Motor neuron (in vitro differentiated cells): ENCODE measurements around the gene ATP5PB. TPM values are rescaled to one million over a fixed set of nuclear protein-coding genes. Genes with fewer than 3 reads are reported as not detected.

Source experiments
- ATAC-seq, 8 experiments: fragments of 200-7000 bp; cut with Tn5 transposase; replicated peaks in 6 of 8; 2 replicates each; pipeline ENCODE4 v1.8.0; 2021; ENCODE audit warnings: mild to moderate bottlenecking in 8 of 8, moderate library complexity in 8 of 8
- H3K27ac ChIP-seq, 2 donors: fragments of 250-450 bp; sonication (Bioruptor Pico); 2 replicates each; pipeline ENCODE4 v1.9.0; 2021; ENCODE audit warnings: antibody characterized with exemption in 2 of 2, mild to moderate bottlenecking in 2 of 2, moderate library complexity in 1 of 2
- H3K4me1 ChIP-seq, 2 donors: fragments of 250-450 bp; sonication (Bioruptor Pico); replicated peaks in 1 of 2; 2 replicates each; pipeline ENCODE4 v1.6.1; 2021; ENCODE audit warnings: antibody characterized with exemption in 2 of 2, mild to moderate bottlenecking in 2 of 2, moderate library complexity in 1 of 2
- H3K4me3 ChIP-seq, 5 donors: fragments of 250-450 bp; sonication (Bioruptor Pico); 2 replicates each; pipeline ENCODE4 v1.9.0; 2021; ENCODE audit warnings: antibody characterized with exemption in 5 of 5, mild to moderate bottlenecking in 5 of 5, moderate library complexity in 4 of 5
- WGBS, 10 experiments: fragments of 450-650 bp; shearing (Covaris generic); methylation state at CpG; one replicate each; pipeline ENCODE4 v1.0.0; 2022; 5-methylcytosine and 5-hydroxymethylcytosine counted together
- in situ Hi-C, 9 experiments: fragments of 400-800 bp; cut with MboI; loops; one replicate each; pipeline ENCODE4 v1.15.0; 2021; ENCODE audit warnings: low sequenced_read_pairs in 9 of 9, low pct_unique_long_range_greater_than_20kb in 2 of 9; ENCODE audit not compliant: unreplicated experiment in 9 of 9
- total RNA-seq, 8 experiments: library from RNA; unstranded; fragments of 300-600 nt; gene quantifications; 2 replicates each; pipeline versions ENCODE4 v1.2.3 to v1.2.4, GENCODE V29; 2022

ATP5PB gene
- total RNA-seq, 8 experiments from 2014 or later, result 219 to 363 (median 246) TPM

- in situ Hi-C loops, result loop anchor here in 1 of 9 experiments (25.0 kb wide), 1 partner anchor 208 kb away; the partner anchor contains the start of gene DENND2D
- ATAC-seq, result no peak
- H3K27ac ChIP-seq, result no peak overlapping the region
- 10 to 86% (median 75%) methylated on average over 2 to 5 of the region's 5 CpGs; no CpG with 5 or more reads in 2 of the 10 experiments for whole genome bisulfite sequencing, 10 experiments
- no peak overlapping the region for H3K4me3 ChIP-seq
- H3K4me1 ChIP-seq, result no peaks in the 10 kb centered on the region
Measured at GRCh38 chr1:111420377-111420776, 28.9 kb upstream of the ATP5PB start.

DNA sequence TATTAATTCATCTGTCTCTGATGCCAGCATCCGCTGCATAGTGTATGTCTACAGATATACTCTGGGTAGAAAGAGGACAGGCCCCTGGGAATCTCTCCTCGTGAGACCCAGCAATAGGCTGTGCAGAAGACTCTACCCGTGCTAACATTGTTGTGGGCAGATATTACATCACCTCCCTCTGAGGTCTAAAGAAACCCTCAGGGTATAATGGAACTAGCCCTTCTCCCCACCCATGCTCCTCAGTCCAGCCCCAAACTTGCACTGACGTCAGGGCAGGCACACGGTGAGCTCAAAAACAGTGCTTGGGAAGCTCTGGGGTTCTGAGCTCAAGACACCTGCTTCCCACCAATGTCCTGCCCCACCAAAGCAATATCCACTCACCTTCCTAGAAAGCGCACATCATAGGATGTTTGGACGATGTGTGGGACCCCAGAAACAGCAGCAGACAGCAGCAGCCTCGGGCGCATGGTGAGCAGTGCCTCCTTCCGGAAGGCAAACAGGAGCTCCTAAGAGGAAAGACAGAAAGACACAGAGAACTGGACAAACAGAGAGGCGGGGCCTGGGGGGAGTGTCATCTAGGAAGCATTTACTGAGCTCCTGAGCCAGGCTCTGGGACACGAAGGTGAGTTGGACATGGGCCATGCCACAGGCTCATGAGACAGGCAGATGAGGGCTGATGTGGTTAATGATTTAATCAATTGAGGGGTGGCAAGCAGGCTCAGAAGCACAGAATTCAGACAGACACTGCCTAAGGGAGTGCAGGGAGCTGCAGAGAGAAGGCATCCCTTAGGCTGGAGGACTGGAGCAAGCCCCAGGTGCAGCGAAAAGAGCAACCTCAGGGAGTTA lies 26.5 kb upstream of the ATP5PB start:
- Histone ChIP-seq H3K4me1 (peaks cover 0 to 2% of the 10 kb centered on the region in 2 donors), H3K4me3 (no peak overlapping the region), H3K27ac (no peak overlapping the region)
- ATAC-seq, result peak in 3 of 8 experiments; percentile 69 to 94 (median 90)
- in situ Hi-C loops, result loop anchor here in 1 of 9 experiments (25.0 kb wide), 1 partner anchor 210 kb away; the partner anchor contains the start of gene DENND2D
- WGBS, 10 experiments, result 31 to 90% (median 78%) methylated on average over 1 to 11 of the region's 13 CpGs; no CpG with 5 or more reads in 1 of the 10 experiments

- ATAC-seq, result peak in 1 of 8 experiments; percentile 34
- no peak overlapping the region for H3K4me3 ChIP-seq
- in situ Hi-C loops, result loop anchor here in 1 of 9 experiments (25.0 kb wide), 1 partner anchor 212 kb away; the partner anchor contains the start of gene DENND2D
- no peak overlapping the region for H3K27ac ChIP-seq
- H3K4me1 ChIP-seq, result peaks cover 0 to 2% of the 10 kb centered on the region in 2 donors
- 70 to 92% (median 85%) methylated on average over 1 to 3 of the region's 3 CpGs; no CpG with 5 or more reads in 2 of the 10 experiments for WGBS, 10 experiments
Measured at GRCh38 chr1:111424281-111424680, 25.0 kb upstream of the ATP5PB start.

GRCh38 chr1:111436726-111437125 lies 12.5 kb upstream of the ATP5PB start:
- H3K27ac ChIP-seq, result no peak overlapping the region
- peak in 2 of 8 experiments; percentile 40 to 72 for ATAC-seq
- no peaks in the 10 kb centered on the region for H3K4me1 ChIP-seq
- H3K4me3 ChIP-seq, result no peak overlapping the region
- 30 to 100% (median 69%) methylated on average over 1 to 3 of the region's 3 CpGs for WGBS, 10 experiments
- in situ Hi-C loops, result no loop called here

DNA sequence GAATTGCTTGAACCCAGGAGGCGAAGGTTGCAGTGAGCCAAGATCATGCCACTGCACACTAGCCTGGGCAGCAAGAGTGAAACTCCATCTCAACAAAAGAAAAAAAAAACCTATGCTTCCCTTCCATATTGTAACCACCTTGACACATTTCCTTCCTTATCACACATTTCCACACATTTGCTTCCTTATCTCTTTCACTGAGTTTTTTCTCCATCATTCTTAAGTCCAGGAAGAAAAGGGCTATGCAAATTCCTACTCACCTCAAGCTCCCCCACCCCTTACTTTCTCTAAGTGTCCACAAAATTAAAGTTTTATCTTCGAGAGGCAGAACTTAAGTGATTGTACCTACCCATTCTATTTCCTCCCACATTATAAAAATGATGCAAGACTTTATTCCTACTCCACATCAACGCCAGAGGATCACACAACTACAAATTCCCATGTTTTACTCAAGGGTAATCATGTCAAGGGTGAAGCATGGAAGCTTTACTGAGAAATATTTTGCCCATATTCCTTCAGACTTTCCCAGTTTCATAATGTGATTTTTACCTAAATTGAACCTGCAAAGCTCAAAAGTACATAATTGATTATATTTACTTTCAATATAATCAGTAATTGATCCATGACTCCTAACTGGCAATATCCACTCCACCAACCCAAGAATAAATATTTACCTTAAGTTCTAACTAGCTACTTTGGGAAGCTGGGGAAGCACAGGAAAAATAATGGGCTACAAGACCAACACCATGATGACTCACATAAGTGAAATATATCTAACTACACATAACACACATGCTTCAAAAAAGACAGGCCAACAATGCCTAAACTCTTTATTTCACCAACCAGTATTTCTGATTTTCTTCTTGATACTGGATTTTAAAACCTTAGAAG lies 9.6 kb upstream of the ATP5PB start:
- H3K4me1 ChIP-seq, result no peaks in the 10 kb centered on the region
- H3K4me3 ChIP-seq, result no peak overlapping the region
- ATAC-seq, result no peak
- in situ Hi-C loops, result no loop called here
- no peak overlapping the region for H3K27ac ChIP-seq
- 88 to 100% (median 100%) methylated on average over 1 to 3 of the region's 3 CpGs; no CpG with 5 or more reads in 2 of the 10 experiments for WGBS, 10 experiments

DNA sequence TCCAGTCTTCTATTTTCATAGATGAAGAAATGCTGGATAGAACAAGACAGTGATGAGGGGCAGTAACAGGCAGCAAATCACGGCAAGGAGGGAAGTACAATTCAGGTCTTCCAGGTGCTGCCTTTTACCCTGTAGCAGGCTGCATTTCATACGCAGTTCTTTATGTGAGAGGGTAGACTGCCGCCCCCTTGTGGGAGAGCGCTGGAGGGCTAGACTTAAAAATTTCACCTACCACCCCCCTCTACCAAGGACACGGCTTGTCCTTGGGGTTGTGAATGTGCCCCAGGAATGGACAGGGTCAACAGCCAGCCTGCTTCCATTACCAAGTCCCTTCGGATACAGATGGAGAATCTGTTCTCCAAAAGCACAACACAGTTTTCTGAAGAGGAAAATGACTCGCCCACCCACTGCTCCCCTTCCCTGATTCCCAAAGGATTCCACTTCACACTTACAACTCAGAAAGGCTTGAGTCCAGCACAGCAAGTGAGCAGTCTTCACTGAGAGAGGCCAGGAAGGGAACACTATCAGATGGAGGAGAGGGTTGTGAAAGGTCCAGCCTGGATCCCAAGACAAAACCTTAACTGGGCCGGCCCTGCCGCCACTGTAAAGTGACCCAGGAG lies 7.6 kb upstream of the ATP5PB start:
- no peak overlapping the region for H3K27ac ChIP-seq
- in situ Hi-C loops, result no loop called here
- H3K4me3 ChIP-seq, result no peak overlapping the region
- WGBS, 10 experiments, result 63 to 92% (median 76%) methylated on average over 2 to 9 of the region's 9 CpGs; no CpG with 5 or more reads in 1 of the 10 experiments
- no peaks in the 10 kb centered on the region for H3K4me1 ChIP-seq
- ATAC-seq, result peak in 1 of 8 experiments; percentile 50

DNA sequence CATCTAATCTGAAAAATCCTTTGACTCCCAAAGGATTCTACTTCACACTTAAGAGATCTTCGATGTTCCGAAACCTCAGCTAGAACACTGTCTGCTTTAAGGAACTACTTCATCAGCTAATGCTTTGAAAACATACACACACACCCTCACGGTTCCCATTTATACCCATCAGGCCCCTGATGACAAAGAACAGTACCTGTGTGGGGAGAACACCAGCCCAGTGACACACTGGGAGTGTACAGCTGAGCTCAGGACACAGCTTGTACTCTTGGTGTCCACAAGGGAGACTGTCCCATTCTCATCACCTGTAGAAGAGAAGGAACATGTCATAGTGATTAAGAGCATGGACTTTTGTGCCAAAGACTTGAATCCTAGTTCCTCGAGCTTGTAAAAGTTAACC lies 6.8 kb upstream of the ATP5PB start:
- 57 to 100% (median 91%) methylated on average over 1 to 4 of the region's 4 CpGs; no CpG with 5 or more reads in 3 of the 10 experiments for whole genome bisulfite sequencing, 10 experiments
- no peak overlapping the region for H3K27ac ChIP-seq
- in situ Hi-C loops, result no loop called here

DNA sequence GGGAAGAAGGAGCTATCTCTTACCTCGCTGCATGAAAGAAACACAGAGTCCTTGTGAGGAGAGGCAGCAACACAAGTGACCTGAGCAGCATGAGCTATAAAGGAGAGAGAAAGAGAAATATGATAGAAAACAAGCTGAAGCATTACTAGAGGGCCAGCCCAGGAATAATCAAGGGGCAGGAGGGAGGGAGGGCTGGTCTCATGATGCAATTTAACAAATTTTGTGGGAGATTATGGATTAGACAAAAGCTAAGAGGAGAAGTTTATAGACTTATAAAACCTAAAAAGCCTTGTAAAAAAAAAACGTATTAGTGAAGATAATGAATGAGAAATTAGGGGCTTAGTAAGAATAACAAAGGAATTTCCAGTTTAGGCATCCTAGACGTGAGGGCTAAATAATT lies 5.2 kb upstream of the ATP5PB start:
- ATAC-seq, result no peak

More for the DNA sequence above, 6.8 kb upstream of the ATP5PB start:
- no peak for ATAC-seq
- H3K4me3 ChIP-seq, result no peak overlapping the region
- H3K4me1 ChIP-seq, result peaks cover under 1 to 3% of the 10 kb centered on the region in 2 donors

DNA sequence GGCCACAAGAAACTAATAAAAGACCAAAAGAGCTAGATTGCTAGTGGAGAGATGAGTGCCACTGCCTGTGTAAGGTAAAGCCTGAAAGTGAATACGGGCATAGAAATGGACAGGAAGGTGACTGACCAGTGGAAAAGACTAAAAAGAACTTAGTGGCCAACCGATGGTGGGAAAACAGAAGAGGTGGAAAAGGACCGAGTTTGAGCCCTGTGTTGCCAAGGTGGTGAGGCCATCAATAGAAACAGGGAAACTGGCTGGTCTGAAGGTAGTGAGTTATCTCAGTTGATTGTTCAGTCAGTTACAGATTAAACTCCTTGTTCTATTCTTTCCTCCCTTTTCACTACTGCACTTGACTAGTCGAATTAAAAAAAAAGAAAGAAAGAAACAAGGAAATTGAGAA lies 2.7 kb upstream of the ATP5PB start:
- ATAC-seq, result no peak
- in situ Hi-C loops, result no loop called here
- 73 to 100% (median 87%) methylated on average over 1 to 4 of the region's 4 CpGs for WGBS, 10 experiments
- H3K4me1 ChIP-seq, result peaks cover 14 to 16% of the 10 kb centered on the region in 2 donors
- no peak overlapping the region for H3K4me3 ChIP-seq
- H3K27ac ChIP-seq, result no peak overlapping the region

More for the DNA sequence above, 5.2 kb upstream of the ATP5PB start:
- peaks cover 7 to 9% of the 10 kb centered on the region in 2 donors for H3K4me1 ChIP-seq
- no peak overlapping the region for H3K27ac ChIP-seq
- in situ Hi-C loops, result no loop called here
- 64 to 96% (median 83%) methylated on average over 2 to 3 of the region's 3 CpGs for WGBS, 10 experiments
- H3K4me3 ChIP-seq, result no peak overlapping the region

DNA sequence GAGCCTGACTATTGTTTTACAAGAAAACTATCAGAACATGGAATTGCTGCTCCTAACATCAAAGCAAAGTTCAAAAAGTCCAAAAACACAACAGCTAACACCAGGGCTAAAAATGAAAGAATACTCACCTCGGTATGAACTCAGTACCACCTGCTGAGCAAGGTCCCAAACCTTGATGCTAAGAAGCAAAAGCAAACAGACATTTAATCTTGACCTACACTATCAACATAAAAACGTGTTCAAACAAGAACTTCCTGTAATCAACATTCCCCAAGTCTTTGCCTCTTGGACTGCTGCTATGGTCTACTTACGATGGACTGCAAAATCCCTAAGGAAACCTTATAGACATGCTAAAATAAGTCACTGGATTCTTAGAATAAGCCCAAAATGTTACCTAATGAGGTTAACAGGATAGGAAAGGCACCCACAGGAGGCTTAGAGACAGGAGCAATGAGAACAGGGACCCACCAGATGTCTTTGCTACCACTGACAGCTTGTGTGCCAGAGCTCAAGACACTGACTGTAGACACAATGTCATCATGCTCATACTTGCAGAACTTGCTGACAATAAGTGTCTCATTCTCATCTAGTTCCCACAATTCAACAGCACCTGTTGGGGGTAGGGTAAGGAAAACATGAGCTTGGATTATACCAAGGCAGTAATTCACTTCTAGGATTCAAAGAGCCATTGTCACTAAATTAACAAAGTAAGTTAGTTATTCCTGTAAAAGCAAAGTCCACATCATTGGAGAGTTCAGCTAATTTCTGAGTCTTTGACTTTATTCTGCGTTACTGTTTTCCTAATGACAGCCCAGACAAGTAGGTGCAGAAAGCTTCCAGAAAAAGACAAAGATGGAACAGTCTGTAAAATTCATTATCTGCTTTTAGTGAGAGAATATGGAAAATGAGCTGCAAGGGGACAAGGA lies 2.0 kb upstream of the ATP5PB start:
- in situ Hi-C loops, result no loop called here
- 57 to 97% (median 74%) methylated on average over 1 to 4 of the region's 4 CpGs for WGBS, 10 experiments
- ATAC-seq, result no peak
- H3K4me1 ChIP-seq, result peaks cover 14 to 16% of the 10 kb centered on the region in 2 donors
- peak overlapping the region in 3 of 5 donors; percentile 89 to 94 (median 89) for H3K4me3 ChIP-seq
- H3K27ac ChIP-seq, result no peak overlapping the region

- ATAC-seq, result peak in 2 of 8 experiments; percentile 6 to 8
- peak overlapping the region in 1 of 2 donors; percentile 79 for H3K27ac ChIP-seq
- H3K4me1 ChIP-seq, result peaks cover 14 to 16% of the 10 kb centered on the region in 2 donors
- WGBS, 10 experiments, result 0 to 17% (median 3%) methylated on average over 1 to 7 of the region's 25 CpGs; no CpG with 5 or more reads in 1 of the 10 experiments
- in situ Hi-C loops, result no loop called here
- peak overlapping the region; percentile 80 to 94 (median 89) for H3K4me3 ChIP-seq
Measured at GRCh38 chr1:111448482-111448917, 764 bp upstream of the ATP5PB start.
